ENCODE data around the gene SPATA12.

The SPATA12 gene

GRCh38 chr3:57073628-57074027 lies 13.2 kb downstream of the SPATA12 start:
- Histone ChIP-seq H3K27me3 (ENCODE audit: insufficient read depth, poor library complexity, severe bottlenecking) (no peaks in the 10 kb centered on the region), H3K36me3 (ENCODE audit: low read depth) (no peaks in the 10 kb centered on the region), H3K4me3 (ENCODE audit: severe bottlenecking) (no peak overlapping the region), H3K4me1 (ENCODE audit: insufficient read depth, poor library complexity, severe bottlenecking) (peaks cover 8% of the 10 kb centered on the region), H3K27ac (ENCODE audit: poor library complexity, severe bottlenecking) (no peak overlapping the region), H3K9me3 (ENCODE audit: severe bottlenecking) (no peaks in the 10 kb centered on the region)
- TF ChIP-seq CTCF (IDR thresholded peaks at IDR 0.05; ENCODE audit: poor library complexity, severe bottlenecking) = no peak
- DNase-seq (ENCODE audit: low spot score) = no peak
- no peak for ATAC-seq (ENCODE audit: low read depth)

- Histone ChIP-seq H3K36me3 (ENCODE audit: low read depth) (no peaks in the 10 kb centered on the region), H3K4me1 (ENCODE audit: insufficient read depth, poor library complexity, severe bottlenecking) (peaks cover 3% of the 10 kb centered on the region), H3K9me3 (ENCODE audit: severe bottlenecking) (no peaks in the 10 kb centered on the region), H3K27ac (ENCODE audit: poor library complexity, severe bottlenecking) (no peak overlapping the region), H3K4me3 (ENCODE audit: severe bottlenecking) (no peak overlapping the region), H3K27me3 (ENCODE audit: insufficient read depth, poor library complexity, severe bottlenecking) (no peaks in the 10 kb centered on the region)
- TF ChIP-seq CTCF (IDR thresholded peaks at IDR 0.05; ENCODE audit: poor library complexity, severe bottlenecking) = no peak
- DNase-seq (ENCODE audit: low spot score) (no peak), ATAC-seq (ENCODE audit: low read depth) (no peak)
Measured at GRCh38 chr3:57074135-57074534, 13.7 kb downstream of the SPATA12 start.

GRCh38 chr3:57076422-57076951 lies 16.0 kb downstream of the SPATA12 start:
- ATAC-seq (ENCODE audit: low read depth) = no peak

GRCh38 chr3:57077630-57078343 lies 17.3 kb downstream of the SPATA12 start:
- TF ChIP-seq CTCF (IDR thresholded peaks at IDR 0.05; ENCODE audit: poor library complexity, severe bottlenecking) = no peak
- H3K9me3 ChIP-seq (ENCODE audit: severe bottlenecking) = peaks cover 2% of the 10 kb centered on the region
- no peak for ATAC-seq (ENCODE audit: low read depth)
- H3K36me3 ChIP-seq (ENCODE audit: low read depth) = no peaks in the 10 kb centered on the region
- no peak overlapping the region for H3K27ac ChIP-seq (ENCODE audit: poor library complexity, severe bottlenecking)
- H3K4me3 ChIP-seq (ENCODE audit: severe bottlenecking) = peak overlapping the region; percentile 45
- no peak for DNase-seq (ENCODE audit: low spot score)
- no peaks in the 10 kb centered on the region for H3K27me3 ChIP-seq (ENCODE audit: insufficient read depth, poor library complexity, severe bottlenecking)
- no peaks in the 10 kb centered on the region for H3K4me1 ChIP-seq (ENCODE audit: insufficient read depth, poor library complexity, severe bottlenecking)

More at GRCh38 chr3:57076422-57076951, 16.0 kb downstream of the SPATA12 start:
- Histone ChIP-seq H3K4me1 (ENCODE audit: insufficient read depth, poor library complexity, severe bottlenecking) (no peaks in the 10 kb centered on the region), H3K27ac (ENCODE audit: poor library complexity, severe bottlenecking) (no peak overlapping the region), H3K4me3 (ENCODE audit: severe bottlenecking) (no peak overlapping the region), H3K27me3 (ENCODE audit: insufficient read depth, poor library complexity, severe bottlenecking) (no peaks in the 10 kb centered on the region), H3K36me3 (ENCODE audit: low read depth) (no peaks in the 10 kb centered on the region), H3K9me3 (ENCODE audit: severe bottlenecking) (peaks cover 2% of the 10 kb centered on the region)
- DNase-seq (ENCODE audit: low spot score) = no peak
- no peak for TF ChIP-seq CTCF (IDR thresholded peaks at IDR 0.05; ENCODE audit: poor library complexity, severe bottlenecking)

GRCh38 chr3:57078344-57078634 lies 17.8 kb downstream of the SPATA12 start:
- no peaks in the 10 kb centered on the region for H3K36me3 ChIP-seq (ENCODE audit: low read depth)
- H3K9me3 ChIP-seq (ENCODE audit: severe bottlenecking) = peaks cover 2% of the 10 kb centered on the region

More at GRCh38 chr3:57078344-57078634, 17.8 kb downstream of the SPATA12 start:
- ATAC-seq (ENCODE audit: low read depth) (peak; percentile 50), DNase-seq (ENCODE audit: low spot score) (no peak)
- Histone ChIP-seq H3K27ac (ENCODE audit: poor library complexity, severe bottlenecking) (no peak overlapping the region), H3K4me3 (ENCODE audit: severe bottlenecking) (peak overlapping the region; percentile 45), H3K4me1 (ENCODE audit: insufficient read depth, poor library complexity, severe bottlenecking) (no peaks in the 10 kb centered on the region), H3K27me3 (ENCODE audit: insufficient read depth, poor library complexity, severe bottlenecking) (no peaks in the 10 kb centered on the region)
- no peak for TF ChIP-seq CTCF (IDR thresholded peaks at IDR 0.05; ENCODE audit: poor library complexity, severe bottlenecking)

Measured in RWPE2 (cell line).